Esophagus squamous epithelium (tissue), 4 donors: ENCODE results near the gene CA5A.

ENCODE experiments used
- POLR2A ChIP-seq, 4 donors: fragments of 450-650 bp; IDR thresholded peaks; one replicate each; pipeline ENCODE4 v1.6.1; 2017; ENCODE audit warnings: antibody characterized with exemption in 4 of 4, mild to moderate bottlenecking in 4 of 4, moderate library complexity in 3 of 4
- TF ChIP-seq, protein P1 (sequence below), 6 experiments: fragments of 450-650 bp in 4 of 6; fragments of 200-600 bp in 2 of 6; sonication (generic) in 2 of 6; IDR thresholded peaks; one replicate each; pipeline ENCODE4 v1.5.1; 2016 to 2019; ENCODE audit warnings: antibody characterized with exemption in 6 of 6, mild to moderate bottlenecking in 4 of 6, moderate library complexity in 4 of 6

DNA sequence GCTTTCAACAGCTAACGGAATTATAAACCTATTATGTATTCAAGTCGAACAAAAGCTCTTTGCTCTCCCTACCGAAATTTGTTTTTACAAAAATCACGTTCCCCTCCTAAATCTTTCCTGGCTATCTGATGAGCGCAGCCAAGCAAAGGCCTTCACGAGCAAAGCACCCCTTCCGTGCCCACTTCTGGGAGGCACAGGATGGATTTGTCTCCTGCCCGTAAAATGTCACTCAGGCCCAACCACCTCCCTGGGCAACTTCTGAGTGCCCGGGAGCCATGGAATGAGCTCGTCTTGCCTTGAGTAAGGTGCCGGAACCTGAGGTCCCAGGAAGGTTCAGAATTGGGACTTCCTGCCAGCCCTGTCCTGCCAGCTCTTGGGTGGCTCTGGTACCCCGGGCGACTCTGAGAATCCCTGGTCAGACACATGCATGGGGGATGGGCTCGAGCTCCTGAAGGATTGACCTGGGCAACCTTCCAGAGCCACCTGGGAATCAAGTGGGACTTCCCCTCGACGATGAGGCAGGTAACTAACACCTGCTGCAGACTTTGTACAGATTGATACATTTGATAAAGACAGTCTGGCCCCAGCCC is 86.8 kb downstream of the CA5A start:
- TF ChIP-seq POLR2A (IDR thresholded peaks at IDR 0.05) = no peak
- TF ChIP-seq, protein P1, sequence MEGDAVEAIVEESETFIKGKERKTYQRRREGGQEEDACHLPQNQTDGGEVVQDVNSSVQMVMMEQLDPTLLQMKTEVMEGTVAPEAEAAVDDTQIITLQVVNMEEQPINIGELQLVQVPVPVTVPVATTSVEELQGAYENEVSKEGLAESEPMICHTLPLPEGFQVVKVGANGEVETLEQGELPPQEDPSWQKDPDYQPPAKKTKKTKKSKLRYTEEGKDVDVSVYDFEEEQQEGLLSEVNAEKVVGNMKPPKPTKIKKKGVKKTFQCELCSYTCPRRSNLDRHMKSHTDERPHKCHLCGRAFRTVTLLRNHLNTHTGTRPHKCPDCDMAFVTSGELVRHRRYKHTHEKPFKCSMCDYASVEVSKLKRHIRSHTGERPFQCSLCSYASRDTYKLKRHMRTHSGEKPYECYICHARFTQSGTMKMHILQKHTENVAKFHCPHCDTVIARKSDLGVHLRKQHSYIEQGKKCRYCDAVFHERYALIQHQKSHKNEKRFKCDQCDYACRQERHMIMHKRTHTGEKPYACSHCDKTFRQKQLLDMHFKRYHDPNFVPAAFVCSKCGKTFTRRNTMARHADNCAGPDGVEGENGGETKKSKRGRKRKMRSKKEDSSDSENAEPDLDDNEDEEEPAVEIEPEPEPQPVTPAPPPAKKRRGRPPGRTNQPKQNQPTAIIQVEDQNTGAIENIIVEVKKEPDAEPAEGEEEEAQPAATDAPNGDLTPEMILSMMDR (IDR thresholded peaks at IDR 0.05) = no peak
